ENCODE measurements around the gene CENPN. TPM values are rescaled to one million over a fixed set of nuclear protein-coding genes. Genes with fewer than 3 reads are reported as not detected.

The CENPN gene
- total RNA-seq, 3 donors from 2014 or later (not counting 1 experiment from before 2014, with no cell fraction given): 6.6 to 11.6 (median 9.0) TPM

DNA sequence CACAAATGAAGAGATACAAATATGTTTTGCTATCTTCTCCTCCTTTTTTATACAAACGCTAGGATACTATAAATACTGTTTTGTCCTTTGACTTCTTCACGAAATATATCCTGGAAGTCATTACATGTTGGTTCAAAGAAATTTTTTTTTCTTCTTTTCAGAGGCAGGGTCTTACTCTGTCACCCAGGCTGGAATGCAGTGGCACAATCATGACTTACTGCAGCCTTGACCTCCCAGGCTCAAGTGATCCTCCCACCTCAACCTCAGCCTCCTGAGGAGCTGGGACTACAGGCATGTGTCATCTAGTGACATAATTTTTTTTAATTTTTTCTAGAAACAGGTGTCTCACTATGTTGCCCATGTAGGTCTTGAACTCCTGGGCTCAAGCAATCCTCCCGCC, 16.4 kb upstream of the CENPN start:
- intact Hi-C loops (cut with micrococcal nuclease): no loop called here
- no peaks in the 10 kb centered on the region for H3K4me1 ChIP-seq (ENCODE audit: control insufficient read depth, insufficient read depth, low read length)
- H3K27ac ChIP-seq (ENCODE audit: low read length): no peak overlapping the region
- ATAC-seq: no peak
- peaks cover 8% of the 10 kb centered on the region for H3K36me3 ChIP-seq (ENCODE audit: control insufficient read depth, insufficient read depth, low read length)
- H3K27me3 ChIP-seq (ENCODE audit: control insufficient read depth, insufficient read depth, low read length): no peaks in the 10 kb centered on the region
- no peaks in the 10 kb centered on the region for H3K9me3 ChIP-seq (ENCODE audit: control insufficient read depth, insufficient read depth, low read length)
- no peaks in the 10 kb centered on the region for H3K9me3 Mint-ChIP-seq
- peaks cover 12 to 16% of the 10 kb centered on the region in 2 donors for H3K4me1 Mint-ChIP-seq
- no peaks in the 10 kb centered on the region for H3K27me3 Mint-ChIP-seq (ENCODE audit: low read depth in 2 of 2)
- no peak overlapping the region for H3K4me3 Mint-ChIP-seq
- no peak overlapping the region for H3K27ac Mint-ChIP-seq
- peaks cover 6% of the 10 kb centered on the region for H3K36me3 Mint-ChIP-seq
- no peak for DNase-seq
- 100% methylated on average over 3 of the region's 3 CpGs for WGBS (ENCODE audit: insufficient coverage)
- H3K4me3 ChIP-seq (ENCODE audit: low read length): no peak overlapping the region
- TF ChIP-seq, protein P1, sequence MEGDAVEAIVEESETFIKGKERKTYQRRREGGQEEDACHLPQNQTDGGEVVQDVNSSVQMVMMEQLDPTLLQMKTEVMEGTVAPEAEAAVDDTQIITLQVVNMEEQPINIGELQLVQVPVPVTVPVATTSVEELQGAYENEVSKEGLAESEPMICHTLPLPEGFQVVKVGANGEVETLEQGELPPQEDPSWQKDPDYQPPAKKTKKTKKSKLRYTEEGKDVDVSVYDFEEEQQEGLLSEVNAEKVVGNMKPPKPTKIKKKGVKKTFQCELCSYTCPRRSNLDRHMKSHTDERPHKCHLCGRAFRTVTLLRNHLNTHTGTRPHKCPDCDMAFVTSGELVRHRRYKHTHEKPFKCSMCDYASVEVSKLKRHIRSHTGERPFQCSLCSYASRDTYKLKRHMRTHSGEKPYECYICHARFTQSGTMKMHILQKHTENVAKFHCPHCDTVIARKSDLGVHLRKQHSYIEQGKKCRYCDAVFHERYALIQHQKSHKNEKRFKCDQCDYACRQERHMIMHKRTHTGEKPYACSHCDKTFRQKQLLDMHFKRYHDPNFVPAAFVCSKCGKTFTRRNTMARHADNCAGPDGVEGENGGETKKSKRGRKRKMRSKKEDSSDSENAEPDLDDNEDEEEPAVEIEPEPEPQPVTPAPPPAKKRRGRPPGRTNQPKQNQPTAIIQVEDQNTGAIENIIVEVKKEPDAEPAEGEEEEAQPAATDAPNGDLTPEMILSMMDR (IDR thresholded peaks at IDR 0.05): no peak

DNA sequence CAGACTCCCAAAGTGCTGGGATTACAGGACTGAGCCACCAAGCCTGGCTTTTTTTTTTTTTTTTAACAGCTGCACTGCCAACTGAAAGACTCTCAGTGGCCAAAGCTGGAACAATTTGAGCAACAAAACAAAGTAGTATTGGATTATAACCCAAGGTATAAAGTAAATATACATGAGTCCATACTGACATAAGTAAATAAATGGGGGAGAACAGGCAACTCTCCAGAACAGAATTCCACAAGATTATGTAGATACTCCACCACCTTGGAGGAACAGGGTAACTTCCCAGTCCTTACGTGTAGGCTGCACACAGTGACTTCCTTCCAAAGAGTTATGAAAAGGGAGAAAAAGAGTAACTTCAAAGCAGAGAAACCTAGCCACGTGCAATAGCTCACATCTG, 16.0 kb upstream of the CENPN start:
- no peak overlapping the region for H3K27ac Mint-ChIP-seq
- no peaks in the 10 kb centered on the region for H3K27me3 ChIP-seq (ENCODE audit: control insufficient read depth, insufficient read depth, low read length)
- H3K36me3 ChIP-seq (ENCODE audit: control insufficient read depth, insufficient read depth, low read length): peaks cover 8% of the 10 kb centered on the region
- H3K9me3 Mint-ChIP-seq: no peaks in the 10 kb centered on the region
- H3K4me3 ChIP-seq (ENCODE audit: low read length): no peak overlapping the region
- no peaks in the 10 kb centered on the region for H3K27me3 Mint-ChIP-seq (ENCODE audit: low read depth in 2 of 2)
- peaks cover 12 to 14% of the 10 kb centered on the region in 2 donors for H3K4me1 Mint-ChIP-seq
- peaks cover 6% of the 10 kb centered on the region for H3K36me3 Mint-ChIP-seq
- 87% methylated on average over 2 of the region's 2 CpGs for WGBS (ENCODE audit: insufficient coverage)
- DNase-seq: no peak
- ATAC-seq: no peak
- H3K4me1 ChIP-seq (ENCODE audit: control insufficient read depth, insufficient read depth, low read length): no peaks in the 10 kb centered on the region
- intact Hi-C loops (cut with micrococcal nuclease): no loop called here
- H3K27ac ChIP-seq (ENCODE audit: low read length): no peak overlapping the region
- H3K9me3 ChIP-seq (ENCODE audit: control insufficient read depth, insufficient read depth, low read length): no peaks in the 10 kb centered on the region
- H3K4me3 Mint-ChIP-seq: no peak overlapping the region
- TF ChIP-seq, protein P1 (IDR thresholded peaks at IDR 0.05): no peak

DNA sequence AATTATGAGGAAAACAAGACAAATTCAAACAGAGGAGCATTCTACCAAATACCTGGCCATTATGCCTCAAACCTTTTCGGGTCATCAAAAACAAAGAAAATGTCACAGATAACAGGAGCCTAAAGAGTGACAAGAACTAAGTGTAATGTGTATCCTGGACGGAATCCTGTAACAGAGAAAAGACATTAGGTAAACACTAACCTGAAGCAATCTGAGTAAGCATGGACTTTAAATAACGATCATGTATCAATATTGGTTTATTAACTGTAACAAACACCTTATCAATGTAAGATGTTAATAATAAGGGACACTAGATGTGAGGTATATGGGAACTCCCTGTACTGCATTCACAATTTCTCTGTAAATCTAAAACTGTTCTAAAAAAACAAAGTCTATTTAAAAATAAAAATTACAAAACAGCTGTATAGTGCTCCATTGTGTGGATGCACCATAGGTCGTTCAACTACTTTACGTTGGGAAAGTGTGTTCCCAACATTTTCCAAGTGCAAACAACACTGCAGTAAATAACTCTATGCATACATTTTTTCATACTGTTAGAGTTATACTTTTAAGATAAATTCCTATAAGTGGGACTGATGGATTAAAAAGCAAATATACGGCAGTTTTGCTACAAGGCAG, 15.1 kb upstream of the CENPN start:
- Mint-ChIP-seq H3K4me1 (peaks cover 10 to 13% of the 10 kb centered on the region in 2 donors), H3K27ac (no peak overlapping the region), H3K4me3 (no peak overlapping the region), H3K36me3 (peaks cover 6% of the 10 kb centered on the region), H3K9me3 (no peaks in the 10 kb centered on the region), H3K27me3 (ENCODE audit: low read depth in 2 of 2) (no peaks in the 10 kb centered on the region)
- WGBS (ENCODE audit: insufficient coverage): 73% methylated on average over 4 of the region's 6 CpGs
- intact Hi-C loops (cut with micrococcal nuclease): no loop called here
- Histone ChIP-seq H3K27ac (ENCODE audit: low read length) (no peak overlapping the region), H3K36me3 (ENCODE audit: control insufficient read depth, insufficient read depth, low read length) (peaks cover 8% of the 10 kb centered on the region), H3K9me3 (ENCODE audit: control insufficient read depth, insufficient read depth, low read length) (no peaks in the 10 kb centered on the region), H3K4me1 (ENCODE audit: control insufficient read depth, insufficient read depth, low read length) (no peaks in the 10 kb centered on the region), H3K27me3 (ENCODE audit: control insufficient read depth, insufficient read depth, low read length) (no peaks in the 10 kb centered on the region), H3K4me3 (ENCODE audit: low read length) (no peak overlapping the region)
- TF ChIP-seq, protein P1 (IDR thresholded peaks at IDR 0.05): no peak
- ATAC-seq (no peak), DNase-seq (no peak)
